Right atrium auricular region (tissue), 2 donors: Measurements from ENCODE around the gene KAT6B. TPM values are rescaled to one million over a fixed set of nuclear protein-coding genes. Genes with fewer than 3 reads are reported as not detected.

Experiments used
- DNase-seq: peaks from one replicate; pipeline ENCODE4 v3.0.0-alpha.2; 2019; ENCODE audit warnings: low spot score
- H3K27ac ChIP-seq, 2 donors: fragments of 200-600 bp; sonication (generic); 1 replicate in 1 of 2; 2 replicates in 1 of 2; pipeline ENCODE4 v1.5.1; 2016 to 2019
- H3K27me3 ChIP-seq, 2 donors: fragments of 200-600 bp; sonication (generic); one replicate each; pipeline versions ENCODE4 v1.5.1 to v1.6.0; 2017 to 2019
- H3K36me3 ChIP-seq: fragments of 200-600 bp; sonication (generic); one replicate; pipeline ENCODE4 v1.5.1; 2016
- H3K4me1 ChIP-seq, 2 donors: fragments of 200-600 bp; sonication (generic); one replicate each; pipeline versions ENCODE4 v1.5.1 to v1.6.0; 2017 to 2019
- H3K4me3 ChIP-seq, 2 donors: fragments of 200-600 bp; sonication (generic); 1 replicate in 1 of 2; 2 replicates in 1 of 2; pipeline ENCODE4 v1.5.1; 2017 to 2019; ENCODE audit warnings: mild to moderate bottlenecking in 1 of 2, moderate library complexity in 1 of 2
- H3K9me3 ChIP-seq, 2 donors: fragments of 200-600 bp; sonication (generic); one replicate each; pipeline ENCODE4 v1.5.1; 2019
- CTCF ChIP-seq, 2 donors: fragments of 200-600 bp; sonication (generic); IDR thresholded peaks; one replicate each; pipeline ENCODE4 v1.5.1; 2019; ENCODE audit warnings: antibody characterized with exemption in 2 of 2
- total RNA-seq, 2 donors: library from RNA; depleted of rRNA; stranded (reverse); fragments of >200 nt; gene quantifications; one replicate each; pipeline ENCODE4 v1.1.0, GENCODE V29; 2016

The KAT6B gene
- total RNA-seq, 2 donors from 2014 or later: 42.7 to 43.5 TPM

GRCh38 chr10:75011221-75011620 is 184.8 kb downstream of the KAT6B start:
- Histone ChIP-seq H3K36me3 (no peaks in the 10 kb centered on the region), H3K9me3 (no peaks in the 10 kb centered on the region), H3K4me3 (no peak overlapping the region), H3K27ac (no peak overlapping the region), H3K27me3 (no peaks in the 10 kb centered on the region), H3K4me1 (peaks cover 0 to 28% of the 10 kb centered on the region in 2 donors)
- no peak for DNase-seq
- no peak for TF ChIP-seq CTCF (IDR thresholded peaks at IDR 0.05)

DNA sequence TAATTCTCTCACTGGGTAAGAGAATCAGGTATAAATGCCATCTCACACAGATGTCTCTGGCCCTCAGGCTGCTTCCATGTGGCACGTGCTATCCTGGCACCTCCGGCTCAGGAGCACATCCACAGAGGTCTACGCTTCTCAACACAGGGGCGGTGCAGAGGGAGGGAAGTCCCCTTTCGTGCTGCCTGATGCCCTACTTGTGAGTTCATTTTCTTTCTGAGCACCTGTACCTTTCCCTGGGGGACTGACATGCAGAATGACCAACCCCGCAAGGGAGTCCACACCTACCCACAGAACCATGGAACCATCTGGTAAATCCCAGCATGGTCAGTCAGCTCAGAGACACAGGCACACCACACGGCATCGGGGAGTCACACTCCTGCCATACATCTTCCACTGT is 186.1 kb downstream of the KAT6B start:
- Histone ChIP-seq H3K9me3 (no peaks in the 10 kb centered on the region), H3K4me1 (peaks cover 0 to 30% of the 10 kb centered on the region in 2 donors), H3K27ac (no peak overlapping the region), H3K36me3 (no peaks in the 10 kb centered on the region), H3K4me3 (no peak overlapping the region), H3K27me3 (no peaks in the 10 kb centered on the region)
- no peak for TF ChIP-seq CTCF (IDR thresholded peaks at IDR 0.05)
- no peak for DNase-seq

- H3K4me1 ChIP-seq: peaks cover 0 to 30% of the 10 kb centered on the region in 2 donors
- no peak overlapping the region for H3K27ac ChIP-seq
Observed at GRCh38 chr10:75013007-75013406, 186.6 kb downstream of the KAT6B start.

DNA sequence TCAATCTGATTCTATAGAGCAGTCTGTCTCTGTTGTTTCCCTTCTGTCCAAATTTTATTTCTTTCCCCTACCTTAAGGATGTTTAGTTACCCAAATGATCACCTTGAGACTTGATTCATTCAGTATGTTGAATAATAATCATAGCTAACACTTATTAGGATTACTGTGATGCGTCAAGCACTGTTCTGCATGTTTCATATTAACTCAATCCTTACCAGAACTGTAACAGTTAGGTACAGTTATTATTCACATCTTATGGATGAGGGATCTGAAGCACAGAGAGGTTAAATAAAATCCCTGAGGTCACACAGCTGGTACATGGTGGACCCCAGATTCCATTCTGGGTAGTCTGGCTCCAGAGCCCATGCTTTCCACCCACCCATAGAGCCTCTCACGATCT is 187.1 kb downstream of the KAT6B start:
- Histone ChIP-seq H3K4me1 (peaks cover 0 to 30% of the 10 kb centered on the region in 2 donors), H3K9me3 (no peaks in the 10 kb centered on the region), H3K4me3 (no peak overlapping the region), H3K27me3 (no peaks in the 10 kb centered on the region), H3K27ac (no peak overlapping the region), H3K36me3 (no peaks in the 10 kb centered on the region)
- no peak for DNase-seq
- no peak for TF ChIP-seq CTCF (IDR thresholded peaks at IDR 0.05)

More at GRCh38 chr10:75013007-75013406, 186.6 kb downstream of the KAT6B start:
- H3K27me3 ChIP-seq: no peaks in the 10 kb centered on the region
- DNase-seq: no peak
- H3K4me3 ChIP-seq: no peak overlapping the region
- H3K36me3 ChIP-seq: no peaks in the 10 kb centered on the region
- no peak for TF ChIP-seq CTCF (IDR thresholded peaks at IDR 0.05)
- H3K9me3 ChIP-seq: no peaks in the 10 kb centered on the region

DNA sequence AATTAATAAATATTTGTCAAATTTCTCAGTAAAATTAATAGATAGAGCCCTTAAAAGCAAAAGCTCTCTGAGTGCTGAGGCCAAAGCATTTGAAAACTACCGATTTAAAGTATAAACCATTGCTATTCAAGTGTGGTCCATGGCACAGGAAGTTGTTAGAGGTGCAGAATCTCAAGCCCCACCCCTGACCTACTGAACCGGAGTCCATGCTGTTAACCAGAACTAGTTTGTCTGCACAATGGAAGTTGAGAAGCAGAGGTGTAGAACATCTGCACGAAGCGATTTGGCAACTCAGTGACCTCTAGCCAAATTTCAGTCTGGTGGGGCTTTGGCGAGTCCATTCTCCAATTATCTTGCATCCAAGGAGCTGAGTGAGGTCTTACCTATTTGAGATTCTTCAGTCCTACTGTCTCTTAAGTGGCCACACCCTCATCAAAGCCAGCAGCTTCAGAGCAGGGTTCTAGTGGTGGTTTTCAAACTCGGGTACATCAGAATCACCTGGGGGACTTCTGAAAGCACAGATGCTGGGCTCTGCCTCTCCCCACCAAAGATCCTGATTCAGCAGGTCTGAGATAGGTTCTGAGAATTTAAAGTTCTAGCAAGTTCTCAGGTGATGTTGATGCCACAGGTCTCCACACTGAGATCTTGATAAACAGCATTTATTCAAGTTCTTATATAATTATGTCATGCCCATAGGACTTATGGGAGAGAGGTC is 188.3 kb downstream of the KAT6B start:
- Histone ChIP-seq H3K36me3 (no peaks in the 10 kb centered on the region), H3K27me3 (no peaks in the 10 kb centered on the region), H3K27ac (no peak overlapping the region), H3K9me3 (no peaks in the 10 kb centered on the region), H3K4me3 (no peak overlapping the region), H3K4me1 (peaks cover 0 to 30% of the 10 kb centered on the region in 2 donors)
- DNase-seq: no peak
- no peak for TF ChIP-seq CTCF (IDR thresholded peaks at IDR 0.05)

GRCh38 chr10:75015442-75015841 is 189.0 kb downstream of the KAT6B start:
- H3K4me3 ChIP-seq: no peak overlapping the region
- no peaks in the 10 kb centered on the region for H3K9me3 ChIP-seq
- peaks cover 0 to 30% of the 10 kb centered on the region in 2 donors for H3K4me1 ChIP-seq
- H3K27me3 ChIP-seq: no peaks in the 10 kb centered on the region
- H3K27ac ChIP-seq: no peak overlapping the region
- TF ChIP-seq CTCF (IDR thresholded peaks at IDR 0.05): no peak
- DNase-seq: no peak
- H3K36me3 ChIP-seq: no peaks in the 10 kb centered on the region
